HEK293 (cell line): ENCODE measurements around the gene STK4.

Source experiments
- CTCF ChIP-seq: fragments of 450-650 bp; formaldehyde crosslinking; IDR thresholded peaks from 2 replicates; pipeline ENCODE4 v1.5.1; 2016; ENCODE audit warnings: missing biosample characterization, missing genetic modification characterization
- HOXC10 ChIP-seq: sonication (generic); formaldehyde crosslinking; IDR thresholded peaks from 2 replicates; pipeline ENCODE4 v1.8.1; 2023; ENCODE audit warnings: mild to moderate bottlenecking, missing genetic modification reagents
- ZNF121 ChIP-seq: fragments of 450-650 bp; formaldehyde crosslinking; IDR thresholded peaks from 2 replicates; pipeline ENCODE4 v1.5.1; 2016; ENCODE audit warnings: missing biosample characterization, missing genetic modification characterization
- ZNF248 ChIP-seq: fragments of 450-650 bp; formaldehyde crosslinking; IDR thresholded peaks from 2 replicates; pipeline ENCODE4 v1.5.1; 2017; ENCODE audit warnings: missing biosample characterization, missing genetic modification characterization
- ZNF311 ChIP-seq: fragments of 450-650 bp; formaldehyde crosslinking; IDR thresholded peaks from 2 replicates; pipeline ENCODE4 v1.5.1; 2017; ENCODE audit warnings: missing biosample characterization, missing genetic modification characterization, borderline replicate concordance
- ZNF549 ChIP-seq: fragments of 450-650 bp; IDR thresholded peaks from 2 replicates; pipeline ENCODE4 v1.5.1; 2018; ENCODE audit warnings: missing biosample characterization, missing genetic modification characterization, mild to moderate bottlenecking, inconsistent platforms, moderate library complexity
- ZNF785 ChIP-seq: fragments of 450-650 bp; formaldehyde crosslinking; IDR thresholded peaks from 2 replicates; pipeline ENCODE4 v1.5.1; 2016; ENCODE audit warnings: missing biosample characterization, missing genetic modification characterization
- ZSCAN30 ChIP-seq: fragments of 450-650 bp; IDR thresholded peaks from 2 replicates; pipeline ENCODE4 v1.5.1; 2018; ENCODE audit warnings: missing biosample characterization, mild to moderate bottlenecking, missing genetic modification characterization, moderate library complexity

DNA sequence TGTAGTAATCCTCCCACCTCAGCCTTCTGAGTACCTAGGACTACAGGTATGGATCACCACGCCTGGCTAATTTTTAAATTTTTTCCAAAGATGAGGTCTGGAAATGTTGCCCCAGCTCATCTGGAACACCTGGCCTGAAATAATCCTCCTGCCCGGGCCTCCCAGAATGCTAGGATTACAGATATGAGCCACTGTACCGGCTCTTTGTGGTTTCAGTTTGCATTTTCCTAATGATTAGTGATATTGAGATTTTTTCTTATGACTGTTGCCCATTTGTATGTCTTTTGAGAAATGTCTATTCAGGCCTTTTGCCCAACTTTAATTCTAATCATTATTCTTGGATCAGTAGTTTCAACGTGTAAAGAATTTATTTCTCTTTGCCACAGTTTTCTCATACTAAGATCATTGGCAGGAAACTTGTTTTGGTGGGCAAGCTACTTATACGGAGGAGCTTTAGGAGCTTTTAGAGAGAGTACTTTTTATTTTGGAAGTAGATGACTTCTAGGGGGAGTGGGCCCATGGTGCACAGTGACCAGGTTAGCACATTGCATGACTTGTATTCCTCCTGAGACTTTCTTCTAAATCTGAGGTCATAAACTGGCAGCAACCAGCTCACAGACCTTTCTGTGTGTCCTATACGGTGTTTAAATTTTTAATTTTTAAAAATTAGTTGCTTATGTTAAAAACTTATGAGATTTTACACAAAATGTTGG is 62.3 kb downstream of the STK4 start:
- TF ChIP-seq ZNF248 (tag by site-specific recombination), result no peak
- TF ChIP-seq ZNF311 (tag by site-specific recombination), result no peak
- no peak for TF ChIP-seq CTCF (tag by site-specific recombination)
- TF ChIP-seq ZNF549 (tag by site-specific recombination), result no peak
- no peak for TF ChIP-seq ZNF785 (tag by site-specific recombination)
- no peak for TF ChIP-seq HOXC10 (CRISPR knock-in tag)
- TF ChIP-seq ZSCAN30 (tag by site-specific recombination), result no peak
- TF ChIP-seq ZNF121 (tag by site-specific recombination), result no peak
